ENCODE results near the gene PRRT2.
"Not testable (repeated sequence)": the region's sequence is repeated elsewhere in the genome, so short reads cannot be mapped to it uniquely, and the experiment has no call there.

Gene PRRT2

DNA sequence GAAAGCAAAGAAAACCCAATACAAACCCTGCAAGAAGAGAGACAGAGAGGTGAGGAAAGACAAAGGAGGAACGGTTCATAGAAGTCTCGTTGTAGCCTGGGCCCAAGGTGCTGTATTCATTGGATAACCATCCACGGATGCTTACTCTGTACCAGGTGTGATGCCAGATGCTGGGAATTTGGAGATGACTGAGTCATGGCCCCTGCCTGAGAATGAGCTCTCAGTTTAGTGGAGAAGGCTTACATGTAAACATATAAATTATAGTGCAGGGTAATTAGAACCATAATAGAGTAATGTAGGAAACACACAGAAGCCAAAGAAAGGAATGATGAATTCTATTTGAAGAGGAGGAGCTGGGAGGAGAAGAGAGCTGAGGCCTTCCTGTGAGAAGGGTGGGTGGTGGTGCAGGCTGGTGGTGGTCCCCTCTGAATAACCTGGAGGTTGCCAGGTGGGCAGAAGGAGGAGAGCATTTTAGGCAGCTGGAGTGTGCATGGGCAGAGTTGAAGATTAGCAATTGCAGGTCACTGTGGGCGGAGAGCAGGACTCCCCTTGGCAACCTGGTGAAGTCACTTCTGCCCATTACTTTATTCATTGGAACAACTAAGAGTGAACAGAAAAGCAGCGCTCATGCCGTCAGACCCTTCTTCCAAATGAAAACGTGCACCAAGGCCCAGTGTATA lies 41.6 kb upstream of the PRRT2 start:
- H3K4me3 ChIP-seq (ENCODE audit: low read depth, low read length), result no peak overlapping the region
- DNase-seq (ENCODE audit: low read depth), result no peak
- TF ChIP-seq, protein P1, sequence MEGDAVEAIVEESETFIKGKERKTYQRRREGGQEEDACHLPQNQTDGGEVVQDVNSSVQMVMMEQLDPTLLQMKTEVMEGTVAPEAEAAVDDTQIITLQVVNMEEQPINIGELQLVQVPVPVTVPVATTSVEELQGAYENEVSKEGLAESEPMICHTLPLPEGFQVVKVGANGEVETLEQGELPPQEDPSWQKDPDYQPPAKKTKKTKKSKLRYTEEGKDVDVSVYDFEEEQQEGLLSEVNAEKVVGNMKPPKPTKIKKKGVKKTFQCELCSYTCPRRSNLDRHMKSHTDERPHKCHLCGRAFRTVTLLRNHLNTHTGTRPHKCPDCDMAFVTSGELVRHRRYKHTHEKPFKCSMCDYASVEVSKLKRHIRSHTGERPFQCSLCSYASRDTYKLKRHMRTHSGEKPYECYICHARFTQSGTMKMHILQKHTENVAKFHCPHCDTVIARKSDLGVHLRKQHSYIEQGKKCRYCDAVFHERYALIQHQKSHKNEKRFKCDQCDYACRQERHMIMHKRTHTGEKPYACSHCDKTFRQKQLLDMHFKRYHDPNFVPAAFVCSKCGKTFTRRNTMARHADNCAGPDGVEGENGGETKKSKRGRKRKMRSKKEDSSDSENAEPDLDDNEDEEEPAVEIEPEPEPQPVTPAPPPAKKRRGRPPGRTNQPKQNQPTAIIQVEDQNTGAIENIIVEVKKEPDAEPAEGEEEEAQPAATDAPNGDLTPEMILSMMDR (IDR thresholded peaks at IDR 0.05; ENCODE audit: insufficient read depth, low read depth, low read length, missing control alignments), result no peak

DNA sequence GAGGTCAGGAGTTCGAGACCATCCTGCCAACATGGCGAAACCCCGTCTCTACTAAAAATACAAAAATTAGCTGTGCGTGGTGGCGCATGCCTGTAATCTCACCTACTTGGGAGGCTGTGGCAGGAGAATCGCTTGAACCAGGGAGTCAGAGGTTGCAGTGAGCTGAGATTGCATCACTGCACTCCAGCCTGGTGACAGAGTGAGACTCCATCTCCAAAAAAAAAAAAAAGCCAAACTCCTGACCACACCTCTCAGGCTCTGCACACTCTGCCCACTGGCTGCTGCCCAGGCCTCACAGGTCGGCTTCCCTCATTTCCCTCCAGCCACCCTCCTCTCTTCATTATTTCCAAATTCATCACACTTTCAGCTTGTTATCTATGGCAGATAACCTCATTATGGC lies 39.7 kb upstream of the PRRT2 start:
- not testable (repeated sequence) for H3K4me3 ChIP-seq (ENCODE audit: low read depth, low read length); DNase-seq (ENCODE audit: low read depth)

DNA sequence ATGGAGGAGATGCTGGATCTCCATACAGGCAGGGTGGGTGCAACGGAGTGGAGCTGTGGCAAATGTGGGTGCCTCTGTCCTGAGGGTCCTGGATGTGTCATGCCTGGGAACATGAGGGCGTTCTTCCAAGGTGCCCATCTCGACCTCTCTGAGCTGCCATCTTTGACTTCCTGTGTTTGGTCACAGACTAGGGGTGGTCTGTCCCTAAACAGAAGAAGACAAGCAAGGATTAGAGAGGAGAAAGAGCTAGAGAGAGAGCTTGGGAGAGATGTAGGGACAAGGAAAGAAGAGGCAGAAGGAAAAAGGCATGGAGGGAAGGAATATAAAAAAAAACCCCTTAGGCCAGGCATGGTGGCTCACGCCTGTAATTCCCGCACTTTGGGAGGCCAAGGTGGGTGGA lies 37.3 kb upstream of the PRRT2 start:
- no peak for DNase-seq (ENCODE audit: low read depth)
- TF ChIP-seq, protein P1 (IDR thresholded peaks at IDR 0.05; ENCODE audit: insufficient read depth, low read depth, low read length, missing control alignments), result no peak
- H3K4me3 ChIP-seq (ENCODE audit: low read depth, low read length), result no peak overlapping the region

DNA sequence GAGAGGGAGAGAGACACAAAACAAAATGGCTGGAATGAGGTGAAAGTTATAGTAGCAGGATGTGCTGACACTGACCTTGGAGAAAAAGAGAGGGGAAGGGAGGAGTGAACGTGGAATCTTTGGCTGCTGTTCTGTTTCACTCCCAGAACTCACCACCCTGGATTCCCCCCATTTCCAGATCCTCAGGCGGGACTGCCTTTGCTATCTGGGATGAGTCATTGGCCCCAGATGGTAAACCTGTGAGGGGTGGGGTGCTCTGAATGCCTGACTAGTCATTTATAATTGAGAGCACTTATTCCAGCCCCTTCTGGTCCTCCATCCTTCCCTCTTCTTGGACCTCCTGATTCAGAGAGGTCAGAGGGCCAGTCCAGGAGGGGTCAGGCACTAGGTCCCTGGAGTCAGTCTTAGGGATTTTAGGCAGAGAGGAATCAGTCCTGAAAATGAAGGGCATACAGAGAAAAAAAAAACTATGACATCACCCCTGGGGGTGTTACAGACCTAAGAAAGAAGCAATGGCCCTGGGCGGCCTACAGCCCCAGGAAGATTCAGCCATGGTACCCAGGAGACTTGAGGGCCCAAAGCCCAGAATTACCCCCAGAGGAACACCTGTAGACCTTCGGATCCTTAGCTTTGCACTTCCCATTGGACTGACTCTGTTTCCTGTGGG lies 36.1 kb upstream of the PRRT2 start:
- H3K4me3 ChIP-seq (ENCODE audit: low read depth, low read length), result no peak overlapping the region
- TF ChIP-seq, protein P1 (IDR thresholded peaks at IDR 0.05; ENCODE audit: insufficient read depth, low read depth, low read length, missing control alignments), result no peak
- DNase-seq (ENCODE audit: low read depth), result no peak

DNA sequence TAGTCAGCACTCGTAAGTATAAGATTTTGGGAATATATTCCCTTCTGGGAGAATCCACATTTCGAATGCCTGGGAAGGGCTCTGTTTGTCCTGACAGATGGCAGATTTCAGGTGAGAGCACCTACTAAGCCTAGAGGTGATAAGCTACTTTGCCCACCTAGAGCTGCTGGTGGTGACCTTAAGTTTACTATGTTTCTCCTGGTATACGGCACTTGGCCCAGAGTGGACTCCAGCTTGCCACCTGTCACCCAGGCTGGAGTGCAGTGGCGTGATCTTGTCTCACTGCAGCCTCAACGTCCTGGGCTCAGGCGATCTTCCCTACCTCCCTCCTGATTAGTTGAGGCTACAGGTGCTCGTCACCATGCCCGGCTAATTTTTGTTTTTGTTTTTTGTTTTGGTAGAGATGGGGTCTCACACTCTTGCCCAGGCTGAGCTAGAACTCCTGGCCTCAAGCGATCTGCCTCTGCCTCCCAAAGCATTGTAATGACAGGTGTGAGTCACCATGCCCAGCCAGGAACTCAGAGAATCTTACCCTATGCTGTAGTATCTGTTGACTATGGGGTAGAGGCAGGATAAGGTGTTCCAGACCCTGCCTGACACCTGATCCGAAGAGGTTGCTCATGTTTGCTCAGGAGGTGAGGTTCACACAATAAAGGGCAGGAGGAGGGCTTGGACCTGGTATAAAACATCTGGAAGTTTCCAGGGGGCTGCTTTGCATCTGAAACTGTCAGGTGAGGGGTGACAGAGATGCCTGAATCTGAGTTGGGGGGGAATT lies 34.2 kb upstream of the PRRT2 start, which contains the start of gene ZG16:
ZG16 (plus strand) TSS at position 681 of the 775 bp plus-strand sequence. CDS start 1,011 bp downstream, outside the sequence.
- TF ChIP-seq, protein P1 (IDR thresholded peaks at IDR 0.05; ENCODE audit: insufficient read depth, low read depth, low read length, missing control alignments), result no peak
- no peak within 1 kb of the TSS for H3K4me3 ChIP-seq (ENCODE audit: low read depth, low read length)
- no peak for DNase-seq (ENCODE audit: low read depth)

DNA sequence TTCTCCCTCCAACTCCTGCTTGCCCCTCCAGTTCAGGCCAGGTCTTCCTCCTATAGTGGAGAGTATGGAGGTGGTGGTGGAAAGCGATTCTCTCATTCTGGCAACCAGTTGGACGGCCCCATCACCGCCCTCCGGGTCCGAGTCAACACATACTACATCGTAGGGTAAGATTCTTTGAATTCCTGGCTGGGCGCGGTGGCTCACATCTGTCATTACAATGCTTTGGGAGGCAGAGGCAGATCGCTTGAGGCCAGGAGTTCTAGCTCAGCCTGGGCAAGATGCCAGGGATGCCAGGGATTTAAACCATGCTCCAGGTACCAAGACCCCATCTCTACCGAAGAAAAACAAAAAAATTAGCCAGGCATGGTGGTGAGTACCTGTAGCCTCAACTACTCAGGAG lies 32.5 kb upstream of the PRRT2 start:
- no peak for DNase-seq (ENCODE audit: low read depth)
- no peak overlapping the region for H3K4me3 ChIP-seq (ENCODE audit: low read depth, low read length)
- TF ChIP-seq, protein P1 (IDR thresholded peaks at IDR 0.05; ENCODE audit: insufficient read depth, low read depth, low read length, missing control alignments), result no peak

DNA sequence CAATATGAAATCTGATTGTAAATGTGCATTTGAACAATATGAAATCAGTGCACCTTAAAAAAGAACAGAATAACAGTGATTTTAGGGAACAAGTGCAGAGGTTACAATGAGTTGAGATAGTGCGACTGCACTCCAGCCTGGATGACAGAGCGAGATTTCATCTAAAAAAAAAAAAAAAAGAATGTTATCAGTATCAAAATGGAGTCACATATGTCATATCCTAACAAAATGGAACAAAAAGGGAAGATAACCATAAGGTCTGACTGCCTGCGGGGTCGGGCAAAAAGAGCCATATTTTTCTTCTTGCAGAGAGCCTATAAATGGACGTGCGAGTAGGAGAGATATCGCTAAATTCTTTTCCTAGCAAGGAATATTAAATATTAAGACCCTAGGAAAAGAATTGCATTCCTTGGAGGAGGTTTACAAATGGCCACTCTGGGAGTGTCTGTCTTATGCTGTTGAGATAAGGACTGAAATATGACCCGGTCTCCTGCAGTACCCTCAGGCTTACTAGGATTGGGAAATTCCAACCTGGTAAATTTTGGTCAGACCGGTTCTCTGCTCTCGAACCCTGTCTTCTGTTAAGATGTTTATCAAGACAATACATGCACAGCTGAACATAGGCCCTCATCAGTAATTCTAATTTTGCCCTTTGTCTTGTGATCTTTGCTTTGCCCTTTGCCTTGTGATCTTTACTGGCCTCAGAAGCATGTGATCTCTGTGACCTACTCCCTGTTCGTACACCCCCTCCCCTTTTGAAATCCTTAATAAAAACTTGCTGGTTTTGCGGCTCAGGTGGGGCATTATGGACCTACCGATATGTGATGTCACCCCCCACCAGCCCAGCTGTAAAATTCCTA lies 28.7 kb upstream of the PRRT2 start:
- not testable (repeated sequence) for DNase-seq (ENCODE audit: low read depth); H3K4me3 ChIP-seq (ENCODE audit: low read depth, low read length)
